Naive B cell (primary cell): ENCODE measurements around the gene LIPC. TPM values are rescaled to one million over a fixed set of nuclear protein-coding genes. Genes with fewer than 3 reads are reported as not detected.

Source experiments
- ATAC-seq, 2 donors: fragments of 150-1000 bp; cut with Tn5 transposase; 2 replicates each; pipeline ENCODE4 v1.10.0; 2021; ENCODE audit warnings: low read depth in 2 of 2, mild to moderate bottlenecking in 2 of 2, moderate library complexity in 2 of 2
- DNase-seq: peaks from one replicate; pipeline ENCODE4 v3.0.0; 2022
- H3K27ac Mint-ChIP-seq, 6 donors: one replicate each; pipeline ENCODE4 v1.8.0; 2020 to 2022; ENCODE audit warnings: mild to moderate bottlenecking in 6 of 6, mixed read lengths in 6 of 6, moderate library complexity in 5 of 6, inconsistent platforms in 2 of 6
- H3K27me3 Mint-ChIP-seq, 3 donors: one replicate each; pipeline ENCODE4 v1.8.0; 2021 to 2022; ENCODE audit warnings: mixed read lengths in 3 of 3, mild to moderate bottlenecking in 1 of 3
- H3K36me3 Mint-ChIP-seq, 2 donors: one replicate each; pipeline ENCODE4 v1.8.0; 2020 to 2022; ENCODE audit warnings: mixed read lengths in 2 of 2, inconsistent platforms in 1 of 2, mild to moderate bottlenecking in 1 of 2
- H3K4me1 Mint-ChIP-seq, 3 donors: one replicate each; pipeline ENCODE4 v1.8.0; 2020 to 2022; ENCODE audit warnings: mixed read lengths in 3 of 3, inconsistent platforms in 1 of 3, mild to moderate bottlenecking in 1 of 3, moderate library complexity in 1 of 3
- H3K4me3 Mint-ChIP-seq, 8 donors: one replicate each; pipeline ENCODE4 v1.8.0; 2020 to 2022; ENCODE audit warnings: mild to moderate bottlenecking in 8 of 8, mixed read lengths in 8 of 8, moderate library complexity in 8 of 8, inconsistent platforms in 2 of 8
- H3K9me3 Mint-ChIP-seq, 7 donors: one replicate each; pipeline ENCODE4 v1.8.0; 2020 to 2022; ENCODE audit warnings: mixed read lengths in 7 of 7, mild to moderate bottlenecking in 5 of 7, inconsistent platforms in 2 of 7, moderate library complexity in 1 of 7
- polyA plus RNA-seq, 6 donors: library from polyadenylated mRNA; unstranded; fragments of 300-500 nt; fragmentation: Illumina TruSeq; gene quantifications; one replicate each; pipeline ENCODE4 v1.2.3, GENCODE V29; 2021; ENCODE audit warnings: low read depth in 6 of 6

LIPC gene
- polyA plus RNA-seq, 6 donors from 2014 or later, result 0.33 TPM; not detected in 5

DNA sequence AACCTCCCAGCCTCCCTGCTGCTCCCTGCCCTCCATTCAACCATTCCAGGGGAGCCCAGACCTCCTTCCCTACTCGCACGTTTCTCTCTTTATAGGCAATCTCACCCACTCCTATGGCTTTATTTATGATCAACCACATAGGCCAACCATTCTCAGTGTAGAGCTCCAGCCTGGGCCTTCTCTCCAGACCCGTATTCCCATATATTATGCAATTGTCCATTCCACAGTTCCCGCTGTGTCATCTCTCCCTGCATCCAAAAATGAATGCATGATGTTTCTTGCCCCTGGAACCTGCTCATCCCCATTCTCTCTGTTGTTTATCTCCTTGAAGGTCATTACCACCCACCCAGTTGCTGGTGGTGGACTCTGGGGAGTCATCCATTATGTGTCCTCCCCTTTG lies 140.7 kb downstream of the LIPC start:
- H3K4me1 Mint-ChIP-seq, result peaks cover 6 to 16% (median 7%) of the 10 kb centered on the region in 3 donors
- H3K4me3 Mint-ChIP-seq, result no peak overlapping the region
- no peak overlapping the region for H3K27ac Mint-ChIP-seq
- no peaks in the 10 kb centered on the region for H3K27me3 Mint-ChIP-seq
- ATAC-seq, result no peak
- no peak for DNase-seq
- peaks cover 0 to 17% (median 3%) of the 10 kb centered on the region in 7 donors for H3K9me3 Mint-ChIP-seq
- no peaks in the 10 kb centered on the region for H3K36me3 Mint-ChIP-seq

DNA sequence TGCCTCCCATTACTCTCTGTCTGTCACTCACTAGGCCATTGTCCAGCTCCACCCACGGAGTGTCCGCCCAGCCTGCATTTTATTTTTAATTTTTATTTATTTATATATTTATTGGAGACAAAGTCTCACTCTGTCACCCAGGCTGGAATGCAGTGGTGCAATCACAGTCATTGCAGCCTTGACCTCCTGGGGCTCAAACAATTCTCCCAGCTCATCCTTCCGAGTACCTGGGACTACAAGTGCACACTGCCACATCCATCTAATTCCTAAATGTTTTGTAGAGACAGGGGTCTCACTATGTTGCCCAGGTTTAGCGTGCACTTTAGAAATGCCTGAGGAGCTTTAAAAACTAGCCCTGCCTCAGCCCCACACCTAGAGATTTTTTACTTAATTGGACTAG lies 141.5 kb downstream of the LIPC start:
- no peak overlapping the region for H3K27ac Mint-ChIP-seq
- H3K4me3 Mint-ChIP-seq, result no peak overlapping the region
- H3K36me3 Mint-ChIP-seq, result no peaks in the 10 kb centered on the region
- peaks cover 0 to 21% (median 3%) of the 10 kb centered on the region in 7 donors for H3K9me3 Mint-ChIP-seq
- no peaks in the 10 kb centered on the region for H3K27me3 Mint-ChIP-seq
- DNase-seq (no peak), ATAC-seq (no peak)
- peaks cover 6 to 12% (median 7%) of the 10 kb centered on the region in 3 donors for H3K4me1 Mint-ChIP-seq

DNA sequence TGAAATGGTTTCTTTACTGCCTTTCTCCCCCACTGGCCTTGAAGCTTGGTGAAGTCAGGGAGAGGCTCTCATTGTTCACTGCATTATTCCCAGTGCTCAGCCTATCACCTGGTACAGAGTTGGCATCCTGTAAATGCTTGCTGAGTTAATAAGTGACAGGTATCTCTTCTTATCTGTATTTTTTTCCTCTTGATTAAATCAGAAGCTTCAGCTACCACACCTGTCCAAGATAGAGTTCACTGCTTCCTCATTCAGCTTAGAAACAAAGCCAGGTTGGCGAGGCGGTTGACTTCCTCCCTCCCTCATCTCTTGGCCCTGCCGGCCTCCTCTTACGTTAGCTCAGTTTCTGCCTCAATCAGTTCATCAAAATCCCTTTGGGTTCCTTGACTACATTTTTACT lies 142.8 kb downstream of the LIPC start:
- H3K27me3 Mint-ChIP-seq, result no peaks in the 10 kb centered on the region
- DNase-seq, result no peak
- no peaks in the 10 kb centered on the region for H3K36me3 Mint-ChIP-seq
- H3K9me3 Mint-ChIP-seq, result peaks cover 0 to 11% (median 2%) of the 10 kb centered on the region in 7 donors
- H3K4me3 Mint-ChIP-seq, result no peak overlapping the region
- H3K4me1 Mint-ChIP-seq, result peaks cover 6 to 10% (median 7%) of the 10 kb centered on the region in 3 donors
- peak overlapping the region in 1 of 6 donors; percentile 87 for H3K27ac Mint-ChIP-seq
- ATAC-seq, result no peak

DNA sequence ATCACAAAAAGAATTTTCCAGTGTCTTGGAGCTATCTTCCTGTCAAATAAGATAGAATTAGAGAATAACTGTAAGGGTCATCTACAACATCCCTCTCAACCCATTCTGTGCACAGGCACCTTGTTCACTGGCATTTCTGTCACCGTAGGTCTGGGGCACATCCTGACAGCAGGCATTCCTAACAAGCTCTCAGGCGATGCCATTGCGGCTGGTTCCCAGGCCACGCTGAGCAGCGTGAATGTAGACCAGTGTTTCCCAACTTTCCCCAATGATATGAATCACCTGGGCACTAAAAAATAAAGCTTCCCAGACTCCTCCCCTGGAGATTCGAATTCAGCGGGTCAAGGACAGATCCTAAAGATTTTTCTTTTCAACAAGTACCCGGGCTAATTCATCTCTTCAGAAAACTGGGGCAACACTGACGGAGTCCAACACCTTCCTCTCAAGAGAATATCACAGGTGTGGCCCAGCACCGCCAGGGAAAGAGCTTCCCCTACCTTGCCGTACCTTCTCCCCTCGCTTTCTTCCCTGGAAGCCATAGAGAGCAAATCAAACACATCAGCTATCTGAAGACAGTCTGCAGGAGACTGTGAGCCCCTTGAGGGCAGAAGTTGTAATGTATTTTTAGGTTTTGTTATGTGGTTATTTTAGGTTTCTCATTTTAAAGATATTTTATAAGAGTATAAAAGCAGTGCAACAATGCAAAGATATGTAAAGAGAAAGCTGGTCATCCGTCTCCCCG lies 143.4 kb downstream of the LIPC start:
- H3K9me3 Mint-ChIP-seq, result peaks cover 0 to 5% (median 0%) of the 10 kb centered on the region in 7 donors
- ATAC-seq (no peak), DNase-seq (no peak)
- H3K36me3 Mint-ChIP-seq, result no peaks in the 10 kb centered on the region
- H3K27ac Mint-ChIP-seq, result peak overlapping the region in 2 of 6 donors; percentile 49 to 87
- H3K27me3 Mint-ChIP-seq, result no peaks in the 10 kb centered on the region
- H3K4me3 Mint-ChIP-seq, result no peak overlapping the region
- H3K4me1 Mint-ChIP-seq, result peaks cover 6 to 10% (median 7%) of the 10 kb centered on the region in 3 donors

DNA sequence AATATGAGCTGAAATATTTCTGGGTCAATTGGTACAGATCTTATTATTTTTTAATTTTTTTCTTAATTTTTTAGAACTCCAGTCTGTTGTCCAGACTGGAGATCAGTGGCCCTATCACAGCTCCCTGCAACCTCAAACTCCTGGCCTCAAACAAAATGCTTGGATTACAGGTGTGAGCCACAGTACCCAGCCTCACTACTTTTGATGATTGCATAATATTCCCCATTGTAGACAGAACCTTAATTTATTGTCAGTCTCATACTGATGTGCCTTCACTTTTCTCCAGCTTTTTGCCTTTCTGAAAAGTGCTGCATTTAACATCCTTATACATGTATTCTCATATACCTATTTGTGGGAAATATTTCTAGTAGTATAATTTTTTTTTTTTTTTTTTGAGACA lies 144.9 kb downstream of the LIPC start:
- Mint-ChIP-seq H3K36me3 (peaks cover 0 to 1% of the 10 kb centered on the region in 2 donors), H3K27ac (no peak overlapping the region), H3K4me3 (no peak overlapping the region), H3K27me3 (no peaks in the 10 kb centered on the region), H3K4me1 (peaks cover 6 to 10% (median 7%) of the 10 kb centered on the region in 3 donors), H3K9me3 (peaks cover 0 to 4% (median 0%) of the 10 kb centered on the region in 7 donors)
- no peak for ATAC-seq
- DNase-seq, result no peak

DNA sequence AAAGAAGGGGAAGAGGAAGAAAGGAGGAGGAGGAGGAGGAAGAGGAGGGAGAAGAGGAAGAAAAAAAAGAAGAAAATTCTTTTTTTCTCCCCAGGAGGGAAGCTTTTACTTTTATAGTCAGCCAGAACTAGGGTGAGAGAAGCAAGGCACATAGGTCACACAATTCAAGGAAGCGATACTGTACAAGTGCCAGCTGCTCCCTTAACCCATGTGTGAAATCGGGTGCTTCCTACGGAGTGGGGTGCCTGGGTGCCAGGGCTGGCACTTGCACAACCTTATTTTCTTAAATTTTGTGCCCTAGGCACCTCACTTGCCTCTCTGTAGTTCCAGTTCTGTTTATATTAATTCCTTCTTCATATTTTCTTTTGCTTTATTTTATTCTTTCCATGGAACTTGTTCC lies 150.4 kb downstream of the LIPC start:
- Mint-ChIP-seq H3K36me3 (peaks cover 4 to 8% of the 10 kb centered on the region in 2 donors), H3K9me3 (peaks cover 0 to 20% (median 9%) of the 10 kb centered on the region in 7 donors), H3K27ac (no peak overlapping the region), H3K27me3 (peaks cover 0 to 18% (median 9%) of the 10 kb centered on the region in 3 donors), H3K4me3 (no peak overlapping the region), H3K4me1 (peaks cover 13 to 21% (median 16%) of the 10 kb centered on the region in 3 donors)
- ATAC-seq (no peak), DNase-seq (no peak)

DNA sequence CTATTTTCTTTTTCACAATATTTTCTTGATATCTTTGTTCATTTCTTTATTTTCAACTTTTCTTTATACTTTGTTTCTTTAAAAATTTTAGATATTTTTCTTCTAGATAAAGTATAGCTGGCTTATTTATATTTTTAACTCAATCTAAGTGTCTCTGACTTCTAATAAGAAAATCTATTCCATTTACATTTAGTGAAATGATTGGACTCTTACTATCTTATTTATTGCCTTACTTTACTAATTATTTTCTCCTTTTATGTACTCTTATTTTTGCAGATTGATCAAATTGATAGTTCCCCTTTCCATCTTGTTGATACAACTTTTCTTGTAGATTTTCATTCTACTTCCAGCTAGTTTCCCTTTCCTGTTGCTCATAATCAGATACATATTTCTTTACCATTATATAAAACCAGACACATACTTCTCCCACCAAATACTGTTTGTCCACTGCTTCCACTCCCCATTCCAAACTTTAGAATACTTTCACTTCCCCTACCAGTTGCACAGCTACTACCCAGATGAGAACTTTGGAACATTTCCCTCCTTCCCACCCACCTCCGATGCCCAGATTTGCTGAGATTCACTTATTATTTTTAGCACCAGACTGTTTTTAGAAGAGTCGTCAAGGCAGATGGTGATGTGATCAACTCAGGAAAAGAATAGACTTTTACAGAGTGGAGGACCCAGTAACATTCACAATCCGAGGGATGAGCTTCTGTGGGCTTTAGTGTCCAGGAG lies 151.5 kb downstream of the LIPC start:
- Mint-ChIP-seq H3K27ac (no peak overlapping the region), H3K4me3 (no peak overlapping the region), H3K27me3 (peaks cover 0 to 18% (median 9%) of the 10 kb centered on the region in 3 donors), H3K36me3 (peaks cover 4 to 8% of the 10 kb centered on the region in 2 donors), H3K4me1 (peaks cover 13 to 21% (median 16%) of the 10 kb centered on the region in 3 donors), H3K9me3 (peaks cover 0 to 18% (median 9%) of the 10 kb centered on the region in 7 donors)
- no peak for DNase-seq
- ATAC-seq, result no peak

DNA sequence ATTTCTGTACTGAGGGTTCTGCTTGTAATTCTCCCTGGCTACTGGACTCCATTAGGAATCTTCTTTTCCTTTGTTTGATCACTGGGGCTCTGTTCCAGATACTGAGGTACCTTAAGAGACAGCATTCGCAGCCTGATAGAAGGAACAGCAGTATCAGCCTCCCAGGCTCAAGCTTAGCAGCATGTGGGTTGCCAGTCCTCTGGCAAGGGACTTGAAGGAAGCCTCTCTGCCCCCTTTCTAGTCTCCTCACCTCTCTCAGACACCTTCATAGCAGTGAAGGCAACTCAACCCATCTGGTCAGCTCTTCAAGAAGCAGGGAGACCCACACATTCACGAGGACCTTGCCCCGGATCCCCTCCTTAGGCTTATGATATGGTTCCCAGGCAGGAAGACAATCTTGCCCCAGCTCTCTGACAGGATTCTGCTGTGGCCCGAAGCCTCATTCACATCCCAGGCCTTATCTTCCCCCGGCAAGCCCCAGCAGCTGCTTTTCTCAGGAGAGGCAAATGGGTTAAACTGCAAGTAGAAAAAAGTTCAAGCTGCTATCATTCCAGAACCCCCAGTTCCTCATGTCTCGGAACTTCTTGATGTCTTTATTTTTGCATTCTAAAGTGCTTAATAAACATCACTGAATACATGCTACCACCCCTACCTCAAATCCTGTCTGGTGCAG lies 153.1 kb downstream of the LIPC start:
- Mint-ChIP-seq H3K9me3 (peaks cover 0 to 18% (median 9%) of the 10 kb centered on the region in 7 donors), H3K4me1 (peaks cover 13 to 21% (median 16%) of the 10 kb centered on the region in 3 donors), H3K27ac (peak overlapping the region in 1 of 6 donors; percentile 42), H3K27me3 (peaks cover 0 to 18% (median 9%) of the 10 kb centered on the region in 3 donors), H3K4me3 (peak overlapping the region in 1 of 8 donors; percentile 50), H3K36me3 (peaks cover 4 to 8% of the 10 kb centered on the region in 2 donors)
- no peak for DNase-seq
- no peak for ATAC-seq

DNA sequence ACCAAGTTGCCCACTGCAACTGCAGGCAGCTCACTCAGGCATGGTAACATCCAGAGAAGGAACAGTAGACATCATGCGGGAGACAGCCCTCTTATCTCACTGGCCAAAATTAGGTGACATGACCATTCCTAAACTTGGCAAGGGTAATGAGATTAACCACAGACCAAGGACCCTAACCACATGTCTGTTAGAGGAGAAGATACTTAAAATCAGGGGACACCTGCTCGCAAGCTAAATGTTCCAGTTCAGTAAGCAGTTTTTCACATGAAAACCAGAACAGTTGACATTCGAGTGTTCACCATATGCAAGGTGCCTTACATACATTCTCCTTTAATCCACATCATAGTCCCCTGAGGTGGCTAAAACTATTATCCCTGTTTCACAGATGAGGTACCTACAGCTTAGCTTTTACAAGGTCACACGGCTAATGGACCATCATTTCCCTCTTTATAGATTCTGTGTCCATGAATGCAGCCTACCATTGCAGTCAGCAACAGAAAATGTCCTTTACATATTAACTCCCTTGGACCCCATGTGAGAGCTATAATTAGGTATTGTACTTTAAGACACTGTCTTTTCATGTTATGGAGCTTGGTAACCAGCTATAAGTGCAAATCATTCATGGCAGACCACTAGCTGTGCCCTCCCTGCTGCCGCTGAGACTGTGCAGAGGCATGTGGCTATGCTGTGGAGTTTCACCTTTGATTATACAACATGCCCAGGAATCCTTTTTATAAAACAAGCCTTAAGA lies 154.1 kb downstream of the LIPC start:
- H3K4me1 Mint-ChIP-seq, result peaks cover 13 to 21% (median 16%) of the 10 kb centered on the region in 3 donors
- no peak for DNase-seq
- peaks cover 0 to 18% (median 9%) of the 10 kb centered on the region in 3 donors for H3K27me3 Mint-ChIP-seq
- H3K9me3 Mint-ChIP-seq, result peaks cover 0 to 18% (median 9%) of the 10 kb centered on the region in 7 donors
- peak overlapping the region in 2 of 6 donors; percentile 42 to 71 for H3K27ac Mint-ChIP-seq
- peak overlapping the region in 1 of 8 donors; percentile 22 for H3K4me3 Mint-ChIP-seq
- no peak for ATAC-seq
- peaks cover 4 to 8% of the 10 kb centered on the region in 2 donors for H3K36me3 Mint-ChIP-seq

DNA sequence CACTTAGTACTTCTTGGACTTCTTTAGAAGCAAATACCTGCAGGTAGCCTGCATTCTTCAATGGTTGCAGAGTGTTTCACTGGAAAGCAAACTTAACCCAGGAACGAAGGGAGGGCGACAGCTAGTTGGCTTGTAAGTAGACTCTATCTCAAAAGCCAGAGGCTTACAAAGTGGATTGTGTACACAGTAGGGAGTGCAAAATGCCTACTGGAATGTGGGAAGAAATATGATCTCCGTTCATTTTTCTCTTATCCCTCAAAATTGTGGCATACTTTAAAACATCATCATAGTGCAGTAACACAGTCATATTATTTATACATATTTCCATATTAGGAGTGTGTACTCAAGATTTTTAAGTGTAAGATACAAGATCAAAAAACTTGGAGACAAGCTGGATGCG lies 155.7 kb downstream of the LIPC start:
- no peak for DNase-seq
- H3K4me1 Mint-ChIP-seq, result peaks cover 13 to 21% (median 16%) of the 10 kb centered on the region in 3 donors
- H3K27me3 Mint-ChIP-seq, result peaks cover 0 to 18% (median 9%) of the 10 kb centered on the region in 3 donors
- H3K27ac Mint-ChIP-seq, result no peak overlapping the region
- peaks cover 0 to 16% (median 6%) of the 10 kb centered on the region in 7 donors for H3K9me3 Mint-ChIP-seq
- peaks cover 0 to 8% of the 10 kb centered on the region in 2 donors for H3K36me3 Mint-ChIP-seq
- no peak for ATAC-seq
- no peak overlapping the region for H3K4me3 Mint-ChIP-seq

DNA sequence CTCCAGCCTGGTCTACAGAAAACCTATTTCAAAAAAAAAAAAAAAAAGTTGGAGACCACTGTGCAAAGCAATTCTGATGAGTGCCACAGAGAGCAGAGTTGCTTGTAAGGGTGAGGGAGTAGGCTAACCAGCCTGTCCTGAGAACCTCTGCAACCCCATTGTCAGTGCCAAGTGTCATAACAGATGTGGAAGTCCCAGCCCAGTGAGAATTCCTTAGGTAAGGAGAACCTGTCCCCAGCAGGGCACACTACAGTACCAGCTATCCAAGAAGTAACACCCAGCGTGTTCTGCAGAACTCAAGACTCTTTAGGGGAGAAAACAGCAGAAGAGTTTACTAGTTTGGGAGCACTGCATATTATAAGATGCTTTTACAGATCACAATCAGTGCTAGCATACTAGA lies 156.3 kb downstream of the LIPC start:
- H3K4me1 Mint-ChIP-seq, result peaks cover 13 to 21% (median 16%) of the 10 kb centered on the region in 3 donors
- H3K27ac Mint-ChIP-seq, result no peak overlapping the region
- no peak for DNase-seq
- H3K9me3 Mint-ChIP-seq, result peaks cover 0 to 12% (median 4%) of the 10 kb centered on the region in 7 donors
- peaks cover 0 to 6% of the 10 kb centered on the region in 2 donors for H3K36me3 Mint-ChIP-seq
- peaks cover 0 to 16% (median 9%) of the 10 kb centered on the region in 3 donors for H3K27me3 Mint-ChIP-seq
- H3K4me3 Mint-ChIP-seq, result no peak overlapping the region
- no peak for ATAC-seq

DNA sequence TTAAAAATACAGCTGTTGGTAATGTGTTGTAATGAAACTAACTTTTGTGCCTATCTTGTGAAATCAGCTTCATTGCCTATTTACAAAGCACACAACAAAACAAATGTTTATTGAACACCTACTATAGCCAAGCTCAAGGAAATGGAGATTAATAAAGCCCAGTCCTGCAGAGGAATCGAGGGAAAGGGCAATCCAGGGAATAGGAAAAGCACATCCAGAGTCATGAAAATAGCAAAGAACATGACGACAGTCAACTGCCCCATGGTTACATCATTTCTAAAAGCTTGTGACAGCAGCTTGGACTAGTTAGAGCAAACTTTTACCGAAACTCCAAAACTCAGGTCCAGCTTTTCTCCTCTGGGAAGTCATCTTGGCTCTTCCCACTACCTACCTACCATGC lies 157.3 kb downstream of the LIPC start:
- DNase-seq, result no peak
- Mint-ChIP-seq H3K27me3 (peaks cover 0 to 8% (median 7%) of the 10 kb centered on the region in 3 donors), H3K9me3 (peaks cover 0 to 6% (median 0%) of the 10 kb centered on the region in 7 donors), H3K4me1 (peaks cover 13 to 21% (median 16%) of the 10 kb centered on the region in 3 donors), H3K27ac (peak overlapping the region in 1 of 6 donors; percentile 11), H3K36me3 (no peaks in the 10 kb centered on the region), H3K4me3 (no peak overlapping the region)
- no peak for ATAC-seq
